Thyroid gland (tissue), 4 donors: ENCODE data around the gene LDB2. TPM values are rescaled to one million over a fixed set of nuclear protein-coding genes. Genes with fewer than 3 reads are reported as not detected.

ENCODE experiments used
- DNase-seq, 2 donors: peaks; one replicate each; pipeline ENCODE4 v3.0.0-alpha.2; 2019
- H3K27ac ChIP-seq, 3 donors: fragments of 200-600 bp; sonication (generic); 1 replicate in 2 of 3; 2 replicates in 1 of 3; pipeline ENCODE4 v1.5.1; 2016 to 2019; ENCODE audit warnings: mild to moderate bottlenecking in 1 of 3, moderate library complexity in 1 of 3
- H3K27me3 ChIP-seq: fragments of 200-600 bp; sonication (generic); one replicate; pipeline ENCODE4 v1.5.1; 2019
- H3K36me3 ChIP-seq, 2 donors: fragments of 200-600 bp; sonication (generic); one replicate each; pipeline ENCODE4 v1.5.1; 2016 to 2019
- H3K4me1 ChIP-seq, 2 donors: fragments of 200-600 bp; sonication (generic); one replicate each; pipeline ENCODE4 v1.5.1; 2017 to 2019
- H3K4me3 ChIP-seq, 3 donors: fragments of 200-600 bp; sonication (generic); replicated peaks in 1 of 3; 1 replicate in 2 of 3; 2 replicates in 1 of 3; pipeline ENCODE4 v1.5.1; 2016; ENCODE audit warnings: mild to moderate bottlenecking in 1 of 3
- H3K9me3 ChIP-seq: fragments of 200-600 bp; sonication (generic); one replicate; pipeline ENCODE4 v1.5.1; 2017
- POLR2A ChIP-seq, 2 donors: fragments of 450-650 bp; IDR thresholded peaks; one replicate each; pipeline ENCODE4 v1.6.1; 2017; ENCODE audit warnings: antibody characterized with exemption in 2 of 2, mild to moderate bottlenecking in 2 of 2, moderate library complexity in 1 of 2
- WGBS, 2 donors: methylation state at CpG; one replicate each; pipeline ENCODE4 v1.1.5; 2017; 5-methylcytosine and 5-hydroxymethylcytosine counted together
- intact Hi-C: fragments of 100-400 bp; cut with DNase I; formaldehyde crosslinking; loops from one replicate; pipeline ENCODE4 v1.15.1; 2023
- total RNA-seq, 4 donors: library from RNA; depleted of rRNA; stranded (reverse); fragments of >200 nt; gene quantifications; one replicate each; pipeline ENCODE4 v1.2.3, GENCODE V29; 2016
- TF ChIP-seq, protein P1 (sequence below), 6 experiments: fragments of 200-600 bp in 3 of 6; fragments of 450-650 bp in 3 of 6; sonication (generic) in 3 of 6; IDR thresholded peaks; one replicate each; pipeline ENCODE4 v1.5.1; 2016 to 2019; ENCODE audit warnings: antibody characterized with exemption in 6 of 6, mild to moderate bottlenecking in 2 of 6, inconsistent platforms in 1 of 6, moderate library complexity in 1 of 6

The LDB2 gene
- total RNA-seq, 4 donors from 2014 or later = 19.9 to 71.5 (median 41.1) TPM

DNA sequence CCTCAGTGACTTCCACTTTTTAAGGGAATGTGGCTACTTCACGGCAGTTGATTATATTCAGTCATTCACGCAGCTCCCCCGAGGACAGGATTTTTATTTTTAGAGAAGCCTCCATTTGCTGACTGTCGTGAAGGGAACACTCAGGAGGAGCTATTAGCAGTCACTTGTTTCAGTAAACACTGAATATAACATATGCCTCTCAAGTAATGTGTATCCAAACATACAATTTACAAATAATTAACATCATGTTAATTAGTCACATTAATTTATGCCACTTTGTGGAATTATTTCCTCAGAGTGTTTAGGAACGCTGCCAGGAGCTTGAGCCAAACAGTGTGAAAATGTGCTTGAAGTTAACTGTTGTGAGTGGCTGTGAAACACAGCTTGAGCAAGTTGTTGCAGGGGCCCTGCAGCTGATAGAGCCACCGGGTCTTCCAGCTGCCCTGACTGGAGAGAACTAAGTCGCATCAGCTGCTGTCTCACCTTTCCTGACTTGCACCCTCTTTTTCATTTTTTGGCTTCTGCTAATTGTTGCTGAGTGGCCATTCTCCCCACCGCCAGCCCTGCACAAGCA is 245.6 kb downstream of the LDB2 start:
- no peak overlapping the region for H3K4me3 ChIP-seq
- peaks cover 39 to 44% of the 10 kb centered on the region in 2 donors for H3K4me1 ChIP-seq
- no peaks in the 10 kb centered on the region for H3K27me3 ChIP-seq
- 25 to 29% methylated on average over 8 of the region's 8 CpGs for WGBS, 2 donors
- intact Hi-C loops = no loop called here
- peak overlapping the region; percentile 56 to 77 (median 68) for H3K27ac ChIP-seq
- H3K9me3 ChIP-seq = no peaks in the 10 kb centered on the region
- peak in 1 of 2 donors; percentile 18 for DNase-seq
- H3K36me3 ChIP-seq = no peaks in the 10 kb centered on the region
- TF ChIP-seq, protein P1, sequence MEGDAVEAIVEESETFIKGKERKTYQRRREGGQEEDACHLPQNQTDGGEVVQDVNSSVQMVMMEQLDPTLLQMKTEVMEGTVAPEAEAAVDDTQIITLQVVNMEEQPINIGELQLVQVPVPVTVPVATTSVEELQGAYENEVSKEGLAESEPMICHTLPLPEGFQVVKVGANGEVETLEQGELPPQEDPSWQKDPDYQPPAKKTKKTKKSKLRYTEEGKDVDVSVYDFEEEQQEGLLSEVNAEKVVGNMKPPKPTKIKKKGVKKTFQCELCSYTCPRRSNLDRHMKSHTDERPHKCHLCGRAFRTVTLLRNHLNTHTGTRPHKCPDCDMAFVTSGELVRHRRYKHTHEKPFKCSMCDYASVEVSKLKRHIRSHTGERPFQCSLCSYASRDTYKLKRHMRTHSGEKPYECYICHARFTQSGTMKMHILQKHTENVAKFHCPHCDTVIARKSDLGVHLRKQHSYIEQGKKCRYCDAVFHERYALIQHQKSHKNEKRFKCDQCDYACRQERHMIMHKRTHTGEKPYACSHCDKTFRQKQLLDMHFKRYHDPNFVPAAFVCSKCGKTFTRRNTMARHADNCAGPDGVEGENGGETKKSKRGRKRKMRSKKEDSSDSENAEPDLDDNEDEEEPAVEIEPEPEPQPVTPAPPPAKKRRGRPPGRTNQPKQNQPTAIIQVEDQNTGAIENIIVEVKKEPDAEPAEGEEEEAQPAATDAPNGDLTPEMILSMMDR (IDR thresholded peaks at IDR 0.05) = no peak
- no peak for TF ChIP-seq POLR2A (IDR thresholded peaks at IDR 0.05)

GRCh38 chr4:16646459-16646858 is 252.0 kb downstream of the LDB2 start:
- intact Hi-C loops = no loop called here
- 85 to 89% methylated on average over 4 of the region's 4 CpGs for WGBS, 2 donors

GRCh38 chr4:16643893-16644292 is 254.6 kb downstream of the LDB2 start:
- DNase-seq = no peak
- no peaks in the 10 kb centered on the region for H3K36me3 ChIP-seq
- TF ChIP-seq, protein P1 (IDR thresholded peaks at IDR 0.05) = no peak
- no peak for TF ChIP-seq POLR2A (IDR thresholded peaks at IDR 0.05)
- 89 to 95% methylated on average over 2 of the region's 2 CpGs for WGBS, 2 donors
- no peak overlapping the region for H3K27ac ChIP-seq
- no peak overlapping the region for H3K4me3 ChIP-seq
- peaks cover 10 to 13% of the 10 kb centered on the region in 2 donors for H3K4me1 ChIP-seq
- H3K27me3 ChIP-seq = no peaks in the 10 kb centered on the region
- intact Hi-C loops = no loop called here
- H3K9me3 ChIP-seq = no peaks in the 10 kb centered on the region

More at GRCh38 chr4:16646459-16646858, 252.0 kb downstream of the LDB2 start:
- no peak for DNase-seq
- no peaks in the 10 kb centered on the region for H3K36me3 ChIP-seq
- H3K4me3 ChIP-seq = no peak overlapping the region
- H3K4me1 ChIP-seq = peaks cover 12 to 23% of the 10 kb centered on the region in 2 donors
- no peak for TF ChIP-seq POLR2A (IDR thresholded peaks at IDR 0.05)
- TF ChIP-seq, protein P1 (IDR thresholded peaks at IDR 0.05) = no peak
- H3K27me3 ChIP-seq = no peaks in the 10 kb centered on the region
- no peak overlapping the region for H3K27ac ChIP-seq
- H3K9me3 ChIP-seq = no peaks in the 10 kb centered on the region

GRCh38 chr4:16642897-16643296 is 255.5 kb downstream of the LDB2 start:
- no peak for DNase-seq
- no peaks in the 10 kb centered on the region for H3K36me3 ChIP-seq
- H3K4me3 ChIP-seq = no peak overlapping the region
- H3K27me3 ChIP-seq = no peaks in the 10 kb centered on the region
- H3K27ac ChIP-seq = no peak overlapping the region
- TF ChIP-seq, protein P1 (IDR thresholded peaks at IDR 0.05) = no peak
- no peak for TF ChIP-seq POLR2A (IDR thresholded peaks at IDR 0.05)
- no peaks in the 10 kb centered on the region for H3K9me3 ChIP-seq
- intact Hi-C loops = no loop called here
- H3K4me1 ChIP-seq = peaks cover 6 to 8% of the 10 kb centered on the region in 2 donors
- 90 to 91% methylated on average over 5 of the region's 5 CpGs for WGBS, 2 donors

GRCh38 chr4:16641971-16642370 is 256.5 kb downstream of the LDB2 start:
- no peak for TF ChIP-seq POLR2A (IDR thresholded peaks at IDR 0.05)
- TF ChIP-seq, protein P1 (IDR thresholded peaks at IDR 0.05) = no peak
- H3K27ac ChIP-seq = no peak overlapping the region
- peaks cover 6 to 8% of the 10 kb centered on the region in 2 donors for H3K4me1 ChIP-seq
- no peaks in the 10 kb centered on the region for H3K9me3 ChIP-seq
- no peak overlapping the region for H3K4me3 ChIP-seq
- H3K36me3 ChIP-seq = no peaks in the 10 kb centered on the region
- H3K27me3 ChIP-seq = no peaks in the 10 kb centered on the region
- 67 to 79% methylated on average over 1 of the region's 1 CpG for WGBS, 2 donors
- DNase-seq = no peak
- intact Hi-C loops = no loop called here
